Memory B cell (primary cell): Measurements from ENCODE around the gene TPSD1.
A peak's percentile ranks its signal among the peaks of the same experiment; 100 is the strongest.
"Not testable (repeated sequence)": the region's sequence is repeated elsewhere in the genome, so short reads cannot be mapped to it uniquely, and the experiment has no call there.

ENCODE experiments used
- ATAC-seq: fragments of 150-1000 bp; cut with Tn5 transposase; 2 replicates; pipeline ENCODE4 v1.10.0; 2021; ENCODE audit warnings: low read depth, mild to moderate bottlenecking, moderate library complexity
- DNase-seq, 2 donors: peaks; one replicate each; pipeline ENCODE4 v3.0.0; 2022; ENCODE audit warnings: low spot score in 2 of 2
- H3K27ac Mint-ChIP-seq: one replicate; pipeline ENCODE4 v1.8.0; 2022; ENCODE audit warnings: mild to moderate bottlenecking, moderate library complexity, mixed read lengths
- H3K27me3 Mint-ChIP-seq: one replicate; pipeline ENCODE4 v1.8.0; 2022; ENCODE audit warnings: mixed read lengths
- H3K36me3 Mint-ChIP-seq: one replicate; pipeline ENCODE4 v1.8.0; 2022; ENCODE audit warnings: mild to moderate bottlenecking, mixed read lengths
- H3K4me1 Mint-ChIP-seq: one replicate; pipeline ENCODE4 v1.8.0; 2022; ENCODE audit warnings: mixed read lengths
- H3K4me3 Mint-ChIP-seq: one replicate; pipeline ENCODE4 v1.8.0; 2022; ENCODE audit warnings: mild to moderate bottlenecking, moderate library complexity, mixed read lengths
- H3K9me3 Mint-ChIP-seq: one replicate; pipeline ENCODE4 v1.8.0; 2022; ENCODE audit warnings: mixed read lengths

The TPSD1 gene

DNA sequence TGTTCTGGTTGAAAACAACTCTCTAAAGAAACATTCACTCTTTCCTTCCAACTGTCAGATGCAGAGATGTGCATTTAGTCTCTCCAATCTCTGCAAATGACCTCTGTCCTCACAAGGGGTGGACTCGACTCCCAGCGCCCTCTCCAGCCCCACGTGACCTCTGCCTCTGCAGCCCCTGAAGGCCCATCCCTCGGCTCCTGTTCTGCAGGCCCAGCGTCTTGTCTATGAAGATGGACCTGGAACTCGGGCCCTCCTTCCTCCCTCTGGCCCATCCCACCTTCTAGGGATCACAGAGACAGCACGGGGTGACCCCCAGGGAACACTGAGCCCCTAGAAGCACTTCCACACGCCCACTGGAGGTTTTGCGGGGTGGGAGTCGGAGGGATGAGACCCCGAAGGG, 12.5 kb upstream of the TPSD1 start:
- H3K27ac Mint-ChIP-seq, H3K36me3 Mint-ChIP-seq, DNase-seq, H3K4me1 Mint-ChIP-seq, H3K4me3 Mint-ChIP-seq, H3K27me3 Mint-ChIP-seq, ATAC-seq, H3K9me3 Mint-ChIP-seq: not testable (repeated sequence)

DNA sequence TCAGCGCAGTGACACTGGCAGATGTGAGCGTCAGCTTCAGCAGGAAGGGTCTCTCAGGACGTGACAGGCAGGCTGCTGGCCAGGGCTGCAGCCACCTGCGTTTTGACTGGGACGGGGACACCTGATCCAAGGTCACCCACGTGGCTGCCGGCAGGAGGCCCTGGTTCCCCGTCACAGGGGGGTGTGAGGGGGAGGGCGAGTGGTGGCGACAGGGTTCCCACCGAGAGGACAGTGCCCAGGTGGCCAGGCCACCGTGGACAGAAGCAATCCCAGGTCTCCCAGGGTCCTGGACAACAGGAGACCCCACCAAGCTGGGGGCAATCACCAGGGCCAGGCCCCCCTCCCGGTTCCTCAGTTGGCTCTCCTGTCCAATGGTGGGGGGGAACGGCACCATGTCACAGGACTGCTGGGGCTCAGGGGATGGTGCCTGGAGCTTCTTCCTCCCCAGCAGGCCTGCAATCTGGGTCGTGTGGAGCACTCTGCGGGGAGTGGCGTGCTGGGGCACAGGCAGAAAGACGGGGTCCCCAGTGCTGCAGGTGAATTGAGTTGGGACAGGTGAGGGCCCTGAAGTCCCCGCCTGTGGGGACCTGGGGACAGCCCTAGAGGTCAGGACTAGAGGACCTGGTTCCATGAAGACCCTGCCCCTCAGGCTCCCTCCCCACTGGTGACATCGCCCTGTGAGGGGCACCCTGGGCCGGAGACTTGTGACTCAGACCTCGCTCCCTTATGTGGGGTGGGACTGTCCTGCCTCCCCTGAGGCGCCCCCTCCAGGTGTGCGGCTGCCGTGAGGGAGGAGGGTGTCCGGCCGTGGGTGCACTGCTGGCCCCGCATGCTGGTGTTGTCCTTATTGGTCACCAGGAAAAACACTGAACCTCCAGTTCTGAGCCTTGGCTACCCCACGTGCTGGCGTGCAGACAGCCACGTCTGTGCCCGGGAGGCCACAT, 11.7 kb upstream of the TPSD1 start:
- not testable (repeated sequence) for H3K4me3 Mint-ChIP-seq, ATAC-seq, H3K4me1 Mint-ChIP-seq, H3K9me3 Mint-ChIP-seq, H3K27ac Mint-ChIP-seq, DNase-seq, H3K27me3 Mint-ChIP-seq, H3K36me3 Mint-ChIP-seq

- no peak for ATAC-seq
- H3K27ac Mint-ChIP-seq = no peak overlapping the region
- H3K4me3 Mint-ChIP-seq = no peak overlapping the region
- no peak for DNase-seq
- H3K36me3 Mint-ChIP-seq = no peaks in the 10 kb centered on the region
- peaks cover 5% of the 10 kb centered on the region for H3K27me3 Mint-ChIP-seq
- H3K9me3 Mint-ChIP-seq = no peaks in the 10 kb centered on the region
- H3K4me1 Mint-ChIP-seq = peaks cover 4% of the 10 kb centered on the region
These were observed 11.0 kb upstream of the TPSD1 start for GRCh38 chr16:1244881-1245280.

DNA sequence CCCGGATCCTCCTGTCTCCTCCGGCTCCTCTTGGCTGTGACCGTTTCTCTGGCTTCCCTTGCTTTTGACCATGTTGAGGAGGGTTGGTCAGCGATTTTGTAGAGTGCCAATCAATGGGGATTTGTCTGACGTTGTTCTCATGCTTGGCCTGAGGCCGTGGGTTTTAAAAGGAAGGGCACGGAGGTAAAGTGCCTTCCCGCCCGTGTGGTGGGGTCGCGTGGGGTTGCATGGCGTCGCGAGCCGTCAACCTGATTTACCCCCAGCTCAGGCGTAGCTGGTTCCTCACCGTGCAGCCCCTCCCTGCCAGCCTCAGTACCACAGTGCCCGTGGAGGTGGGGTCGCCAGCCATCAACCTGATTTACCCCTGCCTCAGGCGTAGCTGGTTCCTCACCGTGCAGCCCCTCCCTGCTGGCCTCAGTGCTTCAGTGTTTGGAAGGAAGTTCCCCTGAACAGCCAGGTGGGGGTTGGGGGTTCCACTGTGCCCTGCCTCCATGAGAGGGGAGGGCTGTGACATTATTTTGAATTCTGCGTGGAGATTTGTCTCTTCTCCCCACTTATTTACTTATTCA, 10.3 kb upstream of the TPSD1 start:
- Mint-ChIP-seq H3K27me3 (peaks cover 5% of the 10 kb centered on the region), H3K9me3 (no peaks in the 10 kb centered on the region), H3K36me3 (no peaks in the 10 kb centered on the region), H3K4me3 (no peak overlapping the region), H3K4me1 (peaks cover 4% of the 10 kb centered on the region), H3K27ac (no peak overlapping the region)
- DNase-seq (no peak), ATAC-seq (peak; percentile 18)

DNA sequence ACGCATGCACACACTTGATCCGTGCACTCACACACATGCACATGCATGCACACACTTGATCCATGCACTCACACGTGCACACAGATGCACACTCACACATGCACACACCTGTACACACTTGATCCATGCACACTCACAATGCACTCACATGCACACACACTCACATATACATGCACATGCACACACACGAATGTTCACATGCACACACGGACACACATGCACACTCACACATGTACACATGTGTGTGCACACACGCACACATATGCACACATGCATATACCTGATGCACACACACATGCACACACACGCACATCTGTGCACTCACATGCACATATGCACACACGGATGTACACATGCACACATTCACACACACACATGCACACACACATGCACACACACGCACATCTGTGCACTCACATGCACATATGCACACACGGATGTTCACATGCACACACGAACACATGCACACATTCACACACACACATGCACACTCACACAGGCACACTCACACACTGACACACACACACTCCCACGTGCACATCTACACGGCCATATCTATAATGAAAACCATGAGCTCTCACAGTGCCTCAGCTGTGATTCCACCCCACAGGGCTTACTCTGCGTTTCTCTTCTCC, 7.8 kb upstream of the TPSD1 start:
- not testable (repeated sequence) for H3K4me3 Mint-ChIP-seq, H3K9me3 Mint-ChIP-seq, H3K27ac Mint-ChIP-seq, DNase-seq, H3K36me3 Mint-ChIP-seq, ATAC-seq, H3K4me1 Mint-ChIP-seq, H3K27me3 Mint-ChIP-seq

GRCh38 chr16:1249031-1249755, 6.7 kb upstream of the TPSD1 start:
- not testable (repeated sequence) for H3K4me1 Mint-ChIP-seq, H3K27me3 Mint-ChIP-seq, H3K36me3 Mint-ChIP-seq, H3K9me3 Mint-ChIP-seq, H3K4me3 Mint-ChIP-seq, DNase-seq, H3K27ac Mint-ChIP-seq
- ATAC-seq = peak; percentile 81

DNA sequence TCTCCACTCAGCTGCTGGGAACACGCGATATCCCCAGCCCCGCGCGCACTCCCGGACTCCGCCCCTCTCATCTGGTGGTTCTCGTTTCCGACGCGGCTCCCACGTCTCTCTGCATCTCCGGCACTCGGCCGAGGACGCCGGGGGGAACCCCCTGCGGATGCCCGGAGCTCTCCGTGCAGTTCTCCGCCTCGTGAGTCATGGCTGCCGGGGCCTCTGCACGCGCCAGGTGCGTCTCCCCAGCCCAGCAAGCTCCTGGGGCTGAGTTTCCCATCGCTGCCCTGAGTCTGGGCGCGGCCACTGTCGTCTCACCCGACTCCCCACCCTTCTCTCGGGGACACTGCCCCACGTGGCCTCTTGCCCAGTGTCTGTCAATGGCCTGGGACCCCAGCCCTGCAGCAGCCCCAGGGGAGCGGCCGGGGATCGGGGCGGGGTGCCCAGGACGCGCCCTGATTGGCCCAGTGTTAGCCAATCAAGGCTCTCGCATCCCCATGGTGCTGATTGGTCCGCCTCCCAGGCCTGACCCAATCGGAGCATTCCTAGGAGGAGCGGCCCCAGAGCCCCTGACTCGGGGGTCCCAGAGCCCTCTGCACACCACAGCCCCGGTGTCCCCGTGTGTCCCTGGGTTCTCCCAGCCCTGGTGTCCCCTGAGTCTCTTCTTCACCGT, 2.0 kb upstream of the TPSD1 start:
- not testable (repeated sequence) for H3K27ac Mint-ChIP-seq, DNase-seq, H3K9me3 Mint-ChIP-seq, H3K36me3 Mint-ChIP-seq, H3K4me1 Mint-ChIP-seq, H3K4me3 Mint-ChIP-seq, H3K27me3 Mint-ChIP-seq, ATAC-seq

GRCh38 chr16:1254821-1255220, 1.0 kb upstream of the TPSD1 start:
- not testable (repeated sequence) for H3K36me3 Mint-ChIP-seq, H3K4me1 Mint-ChIP-seq, H3K9me3 Mint-ChIP-seq, DNase-seq, H3K27ac Mint-ChIP-seq, H3K4me3 Mint-ChIP-seq, H3K27me3 Mint-ChIP-seq, ATAC-seq

DNA sequence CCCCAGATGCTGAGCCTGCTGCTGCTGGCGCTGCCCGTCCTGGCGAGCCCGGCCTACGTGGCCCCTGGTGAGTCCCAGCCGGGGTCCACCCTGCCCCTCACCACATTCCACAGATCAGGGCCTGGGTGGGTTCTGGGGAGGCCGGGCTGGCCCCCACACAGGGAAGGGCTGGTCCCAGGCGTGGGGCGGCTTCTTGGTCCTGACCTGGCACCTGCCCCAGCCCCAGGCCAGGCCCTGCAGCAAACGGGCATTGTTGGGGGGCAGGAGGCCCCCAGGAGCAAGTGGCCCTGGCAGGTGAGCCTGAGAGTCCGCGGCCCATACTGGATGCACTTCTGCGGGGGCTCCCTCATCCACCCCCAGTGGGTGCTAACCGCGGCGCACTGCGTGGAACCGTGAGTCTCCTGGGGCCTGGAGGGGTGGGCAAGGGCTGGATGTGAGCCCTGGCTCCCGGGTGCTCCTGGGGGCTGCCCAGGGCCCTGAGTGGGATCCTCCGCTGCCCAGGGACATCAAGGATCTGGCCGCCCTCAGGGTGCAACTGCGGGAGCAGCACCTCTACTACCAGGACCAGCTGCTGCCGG, 516 bp downstream of the TPSD1 start:
- H3K4me3 Mint-ChIP-seq, DNase-seq, ATAC-seq, H3K36me3 Mint-ChIP-seq, H3K4me1 Mint-ChIP-seq, H3K27ac Mint-ChIP-seq, H3K9me3 Mint-ChIP-seq: not testable (repeated sequence)
- H3K27me3 Mint-ChIP-seq = peaks cover 11% of the 10 kb centered on the region

DNA sequence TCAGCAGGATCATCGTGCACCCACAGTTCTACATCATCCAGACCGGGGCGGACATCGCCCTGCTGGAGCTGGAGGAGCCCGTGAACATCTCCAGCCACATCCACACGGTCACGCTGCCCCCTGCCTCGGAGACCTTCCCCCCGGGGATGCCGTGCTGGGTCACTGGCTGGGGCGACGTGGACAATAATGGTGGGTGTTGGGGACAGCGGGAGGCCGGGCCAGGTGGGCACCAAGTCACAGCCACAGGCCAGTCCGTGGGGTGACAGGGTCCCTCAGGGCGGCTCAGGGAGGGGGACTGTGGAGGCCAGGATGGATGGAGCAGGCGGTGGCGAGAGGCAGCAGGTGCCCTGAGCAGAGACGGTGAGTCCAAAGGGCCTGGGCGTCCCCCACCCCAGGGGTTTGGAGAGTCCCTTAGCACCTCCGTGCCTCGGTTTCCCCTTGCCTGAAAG, 1.0 kb downstream of the TPSD1 start:
- Mint-ChIP-seq H3K27ac (no peak overlapping the region), H3K27me3 (peaks cover 11% of the 10 kb centered on the region), H3K4me3 (no peak overlapping the region), H3K36me3 (no peaks in the 10 kb centered on the region), H3K9me3 (no peaks in the 10 kb centered on the region), H3K4me1 (no peaks in the 10 kb centered on the region)
- no peak for DNase-seq
- no peak for ATAC-seq

DNA sequence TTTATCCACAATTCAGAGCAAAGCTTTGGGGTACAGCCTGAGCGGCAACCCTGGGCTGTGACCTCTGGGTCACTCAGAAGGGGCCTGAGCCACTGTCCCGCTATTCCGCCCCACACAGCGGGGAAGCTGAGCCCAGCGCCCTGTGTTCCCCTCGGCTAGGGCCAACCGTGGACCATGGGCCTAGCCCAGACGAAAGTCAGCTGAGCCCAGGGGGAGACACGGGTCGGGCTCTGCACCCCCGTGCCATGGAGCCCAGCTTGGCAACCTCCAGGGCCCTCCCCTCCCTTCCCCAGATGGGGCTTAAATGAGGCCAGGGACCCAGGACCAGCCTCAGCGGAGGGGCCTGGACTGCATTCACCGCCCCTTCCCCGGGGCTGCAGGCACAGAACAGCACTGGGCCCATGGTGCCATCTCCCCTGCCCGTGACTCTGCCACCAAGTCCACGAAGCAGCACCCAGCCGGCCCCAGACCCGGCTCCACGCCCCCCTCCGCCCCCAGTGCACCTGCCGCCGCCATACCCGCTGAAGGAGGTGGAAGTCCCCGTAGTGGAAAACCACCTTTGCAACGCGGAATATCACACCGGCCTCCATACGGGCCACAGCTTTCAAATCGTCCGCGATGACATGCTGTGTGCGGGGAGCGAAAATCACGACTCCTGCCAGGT, 1.8 kb downstream of the TPSD1 start:
- H3K4me1 Mint-ChIP-seq = no peaks in the 10 kb centered on the region
- no peaks in the 10 kb centered on the region for H3K9me3 Mint-ChIP-seq
- H3K4me3 Mint-ChIP-seq = no peak overlapping the region
- peaks cover 13% of the 10 kb centered on the region for H3K27me3 Mint-ChIP-seq
- DNase-seq (no peak), ATAC-seq (peak; percentile 40)
- H3K36me3 Mint-ChIP-seq = no peaks in the 10 kb centered on the region
- H3K27ac Mint-ChIP-seq = no peak overlapping the region

DNA sequence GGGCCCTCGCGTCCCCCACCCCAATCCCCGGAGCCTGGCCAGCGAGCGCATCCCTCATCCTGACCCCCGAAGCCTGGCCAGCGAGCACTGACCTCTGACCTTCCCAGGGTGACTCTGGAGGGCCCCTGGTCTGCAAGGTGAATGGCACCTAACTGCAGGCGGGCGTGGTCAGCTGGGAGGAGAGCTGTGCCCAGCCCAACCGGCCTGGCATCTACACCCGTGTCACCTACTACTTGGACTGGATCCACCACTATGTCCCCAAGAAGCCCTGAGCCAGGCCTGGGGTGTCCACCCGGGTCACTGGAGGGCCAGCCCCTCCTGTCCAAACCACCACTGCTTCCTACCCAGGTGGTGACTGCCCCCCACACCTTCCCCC, 2.3 kb downstream of the TPSD1 start:
- H3K9me3 Mint-ChIP-seq = no peaks in the 10 kb centered on the region
- H3K27ac Mint-ChIP-seq = no peak overlapping the region
- no peak overlapping the region for H3K4me3 Mint-ChIP-seq
- no peaks in the 10 kb centered on the region for H3K4me1 Mint-ChIP-seq
- no peak for ATAC-seq
- DNase-seq = no peak
- no peaks in the 10 kb centered on the region for H3K36me3 Mint-ChIP-seq
- peaks cover 13% of the 10 kb centered on the region for H3K27me3 Mint-ChIP-seq
